Stimulated activated CD8-positive, alpha-beta memory T cell treated with anti-CD3 and anti-CD28 coated beads, Interleukin-12 subunit alpha, Interleukin-12 subunit beta, amount 100 ng/mL, for 4 hours (primary cell): ENCODE measurements around the gene CATSPER3.

Experiments used
- DNase-seq: peaks from one replicate; pipeline ENCODE4 v3.0.0-alpha.2; 2020; ENCODE audit warnings: low read depth

Gene CATSPER3

DNA sequence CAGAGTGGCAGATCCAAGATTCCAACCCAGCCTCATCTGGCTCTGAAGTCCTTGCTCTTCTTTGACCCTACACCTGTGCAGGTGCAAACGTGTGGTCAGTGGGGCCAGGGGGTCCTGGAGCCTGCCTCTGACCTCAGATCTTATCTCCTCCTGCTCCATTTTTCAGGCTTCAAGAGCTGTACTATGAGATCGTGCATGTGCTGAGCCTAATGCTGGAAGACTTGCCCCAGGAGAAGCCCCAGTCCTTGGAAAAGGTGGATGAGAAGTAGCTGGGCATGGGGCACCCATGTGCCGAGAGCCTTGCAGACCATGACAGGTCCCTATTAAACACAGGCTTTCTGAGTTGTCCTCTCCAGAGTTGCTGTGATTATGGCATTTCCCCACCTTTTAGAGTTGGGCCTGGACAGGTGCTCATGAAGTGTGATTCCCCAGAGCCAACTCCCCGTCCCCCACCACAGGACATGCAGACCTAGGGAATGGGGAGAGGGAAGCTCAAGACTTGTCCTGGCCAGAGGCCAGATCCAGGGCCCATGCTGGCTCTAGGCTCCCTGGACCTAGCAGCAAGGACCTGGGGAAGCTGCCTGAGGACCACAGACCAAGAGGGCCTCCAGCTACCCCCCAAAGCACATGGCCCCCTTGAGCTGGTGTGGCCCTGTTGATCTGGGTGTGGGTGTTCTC, 43.8 kb downstream of the CATSPER3 start:
- DNase-seq, result no peak

DNA sequence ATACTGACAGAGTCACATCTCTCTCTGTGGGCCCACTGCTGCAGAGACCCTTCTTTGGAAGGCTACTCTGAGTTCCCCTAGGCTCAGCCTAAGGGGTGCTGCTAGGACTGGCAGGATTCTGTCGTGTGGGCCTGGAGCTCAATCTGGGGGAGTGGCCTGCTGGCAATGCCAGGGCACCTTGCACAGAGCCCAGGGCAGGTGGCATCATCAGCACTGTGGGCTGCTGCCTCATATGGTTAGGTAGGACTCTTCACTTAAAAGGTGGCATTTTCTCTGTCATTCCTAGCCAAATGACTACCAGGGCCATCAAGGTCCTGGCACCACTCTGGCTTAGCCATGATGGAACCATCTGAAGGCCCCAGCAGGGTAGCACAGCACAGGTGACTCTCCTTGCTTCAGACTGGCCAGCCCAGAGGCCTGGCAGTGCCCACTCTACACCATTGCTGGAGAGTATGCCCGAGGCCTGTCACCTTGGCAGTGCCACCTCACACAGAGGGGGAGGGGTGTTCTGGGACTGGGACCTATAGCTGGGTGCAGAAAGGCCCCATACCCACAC, 44.4 kb downstream of the CATSPER3 start:
- DNase-seq, result no peak

DNA sequence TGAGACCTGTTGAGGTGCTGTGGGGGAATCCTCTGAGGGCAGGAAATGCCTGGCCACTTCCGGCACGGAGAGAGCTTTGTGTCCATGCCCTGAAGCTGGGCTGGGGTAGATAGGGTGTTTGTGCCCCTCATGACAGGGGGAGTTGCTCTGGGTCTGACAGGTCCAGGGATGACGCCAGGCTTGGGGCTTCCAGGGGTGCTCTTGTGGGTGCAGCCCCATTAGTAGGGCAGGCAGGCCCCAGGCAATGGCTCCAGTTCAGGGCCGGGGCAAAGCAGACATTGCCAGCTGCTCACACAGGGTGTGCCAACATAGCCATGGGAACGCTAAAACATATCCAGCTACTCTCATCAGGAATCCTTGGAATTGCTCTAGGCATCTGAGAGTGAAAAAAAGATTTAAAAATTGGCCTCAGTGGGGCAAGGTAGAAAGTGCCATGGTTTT, 45.3 kb downstream of the CATSPER3 start:
- DNase-seq, result no peak

DNA sequence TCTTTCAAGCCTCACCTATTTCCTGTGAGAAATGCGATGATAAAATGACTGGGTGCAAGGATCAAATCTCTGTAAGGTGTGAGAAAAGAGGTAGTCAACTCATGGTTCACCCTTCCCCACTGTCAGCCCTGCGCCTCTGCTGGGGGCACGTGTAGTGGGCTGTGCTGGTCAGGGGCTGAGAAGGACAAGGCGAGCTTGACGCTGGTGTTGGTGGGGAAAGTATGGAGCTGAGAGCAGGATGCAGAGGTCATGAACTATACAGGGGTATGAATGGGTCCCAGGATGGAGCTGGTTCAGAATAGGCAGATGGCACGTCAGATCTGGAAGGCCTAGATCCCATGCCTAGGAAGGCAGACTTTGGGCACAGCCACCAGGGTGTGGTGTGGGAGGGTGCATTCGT, 45.7 kb downstream of the CATSPER3 start:
- no peak for DNase-seq

DNA sequence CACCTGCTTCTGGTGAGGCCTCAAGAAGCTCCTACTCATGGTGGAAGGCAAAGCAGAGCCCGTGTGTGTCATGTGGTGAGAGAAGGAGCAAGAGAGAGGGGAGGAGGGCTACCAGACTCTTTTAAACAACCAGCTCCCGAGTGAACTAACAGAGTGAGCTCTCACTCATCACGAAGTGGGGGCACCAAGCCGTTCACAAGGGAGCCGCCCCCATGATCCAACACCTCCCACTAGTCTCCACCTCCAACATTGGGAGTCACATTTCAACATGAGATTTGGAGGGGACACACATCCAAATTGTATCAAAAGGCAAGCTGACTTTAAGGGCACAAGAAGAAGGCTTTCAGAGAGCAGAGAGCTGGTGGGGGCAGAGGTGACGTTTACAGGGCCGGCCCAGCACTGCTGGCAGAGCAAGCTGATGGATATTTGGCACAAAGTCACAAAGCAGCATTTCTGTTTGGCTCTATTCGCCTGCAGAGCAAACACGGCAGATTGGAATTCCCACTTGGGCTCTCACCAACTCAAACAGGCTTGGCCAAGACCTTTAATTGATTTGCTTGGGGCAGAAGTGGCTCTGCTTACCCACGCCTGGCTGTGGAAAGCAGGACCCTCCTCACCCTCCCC, 46.4 kb downstream of the CATSPER3 start:
- no peak for DNase-seq

DNA sequence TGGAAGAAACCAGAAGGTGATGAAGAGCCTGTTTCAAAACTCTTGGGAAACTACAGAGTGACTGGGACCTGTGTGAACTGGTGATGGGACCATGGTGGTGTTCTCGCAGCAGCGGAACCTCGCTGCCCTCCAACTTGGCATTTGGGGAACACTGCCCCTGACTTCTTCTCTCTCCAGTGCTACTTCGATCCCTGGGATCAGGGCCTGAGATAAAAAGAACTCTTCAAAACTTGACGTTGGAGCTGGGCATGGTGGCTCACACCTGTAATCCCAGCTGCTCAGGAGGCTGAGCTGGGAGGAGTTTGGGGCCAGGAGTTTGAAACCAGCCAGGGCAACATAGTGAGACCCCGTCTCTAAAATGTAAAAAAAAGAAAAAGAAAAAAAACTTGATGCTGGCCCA, 48.2 kb downstream of the CATSPER3 start:
- no peak for DNase-seq

DNA sequence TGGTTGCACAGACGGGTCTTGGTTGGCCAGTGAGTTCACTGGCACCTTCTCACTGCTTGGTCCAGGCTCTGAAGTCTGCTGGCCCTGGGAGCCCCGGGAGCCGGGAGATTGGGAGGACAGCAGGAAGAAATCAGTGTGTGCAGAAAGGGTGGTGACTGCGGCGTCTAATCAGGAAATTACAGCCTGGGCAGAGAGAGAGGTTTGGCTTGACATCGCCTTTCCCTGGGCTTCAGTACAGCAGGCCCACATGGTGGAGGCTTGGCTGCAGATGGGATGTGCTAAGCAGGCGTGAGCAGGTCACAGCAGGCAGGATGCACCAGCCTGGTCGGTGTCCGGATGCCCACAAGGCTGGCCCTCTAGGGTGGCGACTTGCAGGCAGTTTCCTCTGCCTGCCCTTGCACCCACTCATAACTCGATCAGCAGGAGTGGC, 49.2 kb downstream of the CATSPER3 start:
- DNase-seq, result no peak

DNA sequence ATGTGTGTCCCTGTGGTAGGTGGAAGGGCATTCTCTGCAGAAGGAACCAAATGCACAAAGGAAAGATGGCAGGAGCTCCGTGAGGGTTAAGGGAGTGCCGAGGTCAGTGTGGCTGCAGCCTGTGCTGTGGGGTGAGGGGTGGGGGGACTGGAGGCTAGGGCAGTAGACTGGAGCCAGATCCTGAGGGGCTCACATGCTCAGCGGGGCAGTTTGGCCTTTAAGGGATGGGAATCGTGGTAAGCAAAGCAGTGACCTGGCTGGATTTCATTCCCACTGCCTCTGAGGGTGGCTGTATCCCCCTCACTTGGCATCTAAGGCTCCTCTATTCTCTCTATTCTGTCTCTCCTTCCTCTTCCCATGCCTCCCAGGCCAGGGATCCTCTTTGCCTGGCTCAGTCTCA, 50.8 kb downstream of the CATSPER3 start:
- DNase-seq, result no peak

DNA sequence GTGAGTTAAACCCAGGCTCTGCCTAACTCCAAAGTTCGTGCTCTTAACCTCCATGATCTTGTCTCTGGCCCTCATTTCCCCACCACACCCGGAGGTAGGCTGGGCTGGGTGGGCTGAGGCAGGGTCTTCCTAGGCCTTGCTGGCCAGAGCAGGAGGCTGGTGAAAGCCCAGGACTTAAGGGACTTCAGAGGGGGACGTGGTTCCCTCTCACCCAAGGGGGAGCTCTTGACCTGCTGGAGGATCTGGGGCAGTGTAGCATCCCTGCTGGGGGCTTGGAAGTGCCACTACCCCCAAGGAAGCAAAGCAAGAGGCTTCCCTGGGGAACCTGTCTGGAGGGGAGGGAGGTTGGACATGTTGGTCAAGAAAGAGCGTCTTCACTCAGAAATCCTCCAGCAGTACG, 51.6 kb downstream of the CATSPER3 start:
- no peak for DNase-seq

DNA sequence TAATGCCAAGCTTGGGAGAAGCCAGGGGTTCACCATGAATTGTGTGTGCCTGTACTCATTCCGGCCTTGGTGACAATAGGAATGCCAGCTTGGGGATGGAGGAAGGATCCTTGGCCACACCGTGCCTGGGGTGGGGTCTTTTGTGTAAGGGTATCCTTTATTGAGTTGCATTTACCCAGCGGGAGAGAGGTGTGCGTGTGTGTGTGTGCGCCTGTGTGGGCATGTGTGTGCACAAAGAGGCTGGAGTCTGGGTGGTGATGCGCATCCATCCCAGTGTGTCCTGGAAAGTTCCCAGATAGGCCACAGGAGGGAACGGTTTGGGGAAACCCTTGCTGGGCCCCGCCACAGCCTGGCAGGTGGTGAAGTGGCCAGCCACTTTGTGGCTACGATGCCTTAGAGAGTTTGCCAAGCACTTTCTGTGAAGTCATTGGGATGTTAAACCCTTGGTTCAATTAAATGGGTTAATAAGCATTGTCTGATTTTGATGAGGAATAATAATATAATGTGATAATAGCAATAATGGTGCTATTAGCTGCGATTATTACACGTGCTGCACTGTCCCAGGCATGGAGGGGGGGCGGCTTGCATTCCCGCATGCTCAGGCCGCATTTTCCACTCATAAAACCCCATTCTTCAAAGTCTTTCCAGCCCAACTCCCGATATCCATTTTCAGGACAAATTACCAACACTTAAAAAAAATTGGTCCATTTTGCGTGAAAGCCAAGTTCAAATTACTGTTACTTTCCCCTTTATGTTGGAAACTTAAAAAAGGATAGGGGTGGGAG, 52.6 kb downstream of the CATSPER3 start:
- no peak for DNase-seq

DNA sequence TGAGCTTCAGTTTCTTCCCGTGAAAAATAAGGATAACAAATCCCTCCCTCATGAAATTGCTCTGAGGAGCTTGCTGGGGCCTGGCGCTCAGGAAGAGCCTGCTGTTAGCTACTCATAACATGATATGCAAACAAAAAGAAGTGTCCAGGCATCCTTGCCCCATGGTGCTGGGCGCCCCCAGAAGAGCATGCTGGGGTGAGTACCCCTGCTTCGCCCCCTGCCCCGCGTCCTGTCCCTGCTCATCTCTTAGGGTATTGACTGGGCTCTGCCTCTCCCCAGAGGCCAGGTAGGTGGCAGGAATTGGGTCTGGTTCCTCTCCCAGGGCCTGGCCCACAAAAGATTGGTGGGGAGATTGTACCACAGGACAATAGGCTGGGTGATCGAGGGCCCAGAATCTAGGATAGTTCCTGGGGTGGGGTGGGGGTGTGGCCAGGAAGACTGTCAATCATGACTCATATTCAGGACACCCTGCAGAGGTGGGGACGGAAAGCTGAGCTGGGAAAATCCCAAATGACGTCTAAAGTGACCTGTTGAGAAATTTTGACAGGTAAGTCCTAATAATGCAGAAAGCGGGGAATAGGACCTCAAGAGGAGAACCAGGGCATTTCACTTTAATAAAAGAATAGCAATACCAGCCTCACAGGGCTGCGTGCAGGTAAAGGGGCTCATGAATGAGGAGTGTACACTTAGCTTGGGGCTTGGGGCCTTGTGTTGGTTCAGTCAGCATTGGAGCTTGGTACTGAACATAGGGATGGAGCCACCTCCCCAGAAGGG, 57.4 kb downstream of the CATSPER3 start:
- DNase-seq, result no peak

DNA sequence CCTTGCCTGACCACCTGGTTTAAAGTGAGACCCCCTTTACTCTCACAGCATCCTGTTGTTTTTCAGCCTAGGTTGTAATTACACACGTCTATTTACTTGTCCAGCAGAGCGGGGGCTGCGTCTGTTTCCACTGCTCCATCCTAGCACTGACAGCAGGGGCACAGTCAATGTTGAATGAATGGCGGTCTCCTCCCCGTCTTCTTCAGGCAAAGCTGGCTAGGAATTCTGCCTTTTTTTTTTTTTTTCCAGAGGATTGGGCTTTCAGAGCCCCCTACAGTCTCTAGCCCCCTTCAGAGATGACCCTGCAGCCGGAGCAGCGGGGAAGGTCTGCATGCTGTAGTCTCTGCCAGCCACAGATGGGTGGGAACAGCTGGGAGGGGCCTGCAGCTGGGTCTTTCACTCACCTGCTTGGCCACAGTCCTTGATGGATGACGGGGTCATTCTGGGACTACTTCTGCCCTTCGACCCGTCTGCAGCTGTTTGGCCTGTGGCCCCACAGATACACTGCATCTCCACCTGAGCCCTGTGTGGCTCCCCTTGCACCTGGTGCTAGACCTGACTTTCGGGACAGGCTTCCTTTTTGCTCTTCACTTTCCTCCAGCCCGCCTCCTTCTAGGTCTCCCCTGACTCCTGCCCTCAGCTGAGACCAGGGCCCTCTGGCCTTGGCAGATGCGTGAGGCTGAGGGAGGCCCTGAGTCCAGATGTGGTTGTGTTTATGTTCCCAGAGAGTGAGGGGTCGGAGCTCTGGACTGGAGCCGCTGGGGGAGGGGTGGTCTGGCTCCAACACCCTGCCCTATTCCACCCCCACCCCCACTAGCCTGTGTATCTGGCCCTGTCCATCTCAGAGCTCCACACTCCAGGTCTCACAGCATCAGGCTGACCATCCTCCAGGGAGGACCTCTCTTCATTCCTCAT, 58.3 kb downstream of the CATSPER3 start:
- no peak for DNase-seq

DNA sequence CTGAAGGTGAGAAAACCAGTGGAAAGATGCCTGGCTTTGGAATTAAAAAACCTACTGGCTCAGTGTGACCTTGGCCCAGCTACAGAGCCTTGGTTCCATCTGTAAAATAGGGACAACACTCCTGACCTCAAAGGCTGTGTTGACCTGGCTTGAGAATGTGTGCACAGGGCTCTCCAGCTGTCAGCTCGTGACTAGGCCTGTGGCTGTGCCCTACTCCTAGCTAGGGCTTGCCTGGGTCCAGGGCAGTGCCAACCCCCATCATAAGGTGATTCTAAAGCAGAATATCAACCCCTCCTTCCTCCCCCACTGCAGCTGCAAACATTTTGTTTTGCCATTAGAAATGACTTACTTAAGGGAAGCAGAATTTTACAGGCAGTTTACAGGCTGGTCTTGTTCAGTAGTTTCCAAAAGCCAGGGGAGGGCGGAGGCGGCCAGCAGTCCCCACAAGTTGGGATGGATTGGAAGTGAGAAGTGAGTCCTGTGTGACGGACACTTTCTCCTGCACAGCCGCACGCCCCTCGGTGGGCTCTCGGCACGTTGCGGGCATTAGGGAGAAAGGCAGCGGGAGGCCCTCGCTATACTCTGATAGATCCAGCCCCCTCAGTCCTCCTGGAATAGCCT, 59.0 kb downstream of the CATSPER3 start:
- no peak for DNase-seq

DNA sequence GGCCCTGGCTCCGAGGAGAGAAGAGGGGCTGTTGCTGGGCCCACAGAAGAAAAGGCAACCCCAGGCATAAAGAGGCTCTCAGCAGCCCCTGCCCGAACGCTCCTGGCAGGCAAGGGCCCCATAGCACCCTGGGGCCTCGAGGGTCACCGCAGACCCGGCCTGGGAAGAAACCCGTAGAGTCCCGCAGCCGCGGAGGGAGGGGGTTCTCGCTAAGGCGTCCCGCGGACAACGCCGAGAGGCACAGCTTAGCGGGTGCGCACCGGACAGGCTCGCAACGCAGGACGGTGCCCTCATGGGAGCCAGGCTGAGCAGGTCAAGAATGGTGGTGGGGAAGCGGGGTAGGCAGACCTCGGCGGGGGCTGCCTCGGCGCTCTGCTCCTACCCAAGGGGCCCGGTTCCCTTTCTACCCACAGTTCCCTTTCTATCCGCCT, 59.6 kb downstream of the CATSPER3 start:
- no peak for DNase-seq

DNA sequence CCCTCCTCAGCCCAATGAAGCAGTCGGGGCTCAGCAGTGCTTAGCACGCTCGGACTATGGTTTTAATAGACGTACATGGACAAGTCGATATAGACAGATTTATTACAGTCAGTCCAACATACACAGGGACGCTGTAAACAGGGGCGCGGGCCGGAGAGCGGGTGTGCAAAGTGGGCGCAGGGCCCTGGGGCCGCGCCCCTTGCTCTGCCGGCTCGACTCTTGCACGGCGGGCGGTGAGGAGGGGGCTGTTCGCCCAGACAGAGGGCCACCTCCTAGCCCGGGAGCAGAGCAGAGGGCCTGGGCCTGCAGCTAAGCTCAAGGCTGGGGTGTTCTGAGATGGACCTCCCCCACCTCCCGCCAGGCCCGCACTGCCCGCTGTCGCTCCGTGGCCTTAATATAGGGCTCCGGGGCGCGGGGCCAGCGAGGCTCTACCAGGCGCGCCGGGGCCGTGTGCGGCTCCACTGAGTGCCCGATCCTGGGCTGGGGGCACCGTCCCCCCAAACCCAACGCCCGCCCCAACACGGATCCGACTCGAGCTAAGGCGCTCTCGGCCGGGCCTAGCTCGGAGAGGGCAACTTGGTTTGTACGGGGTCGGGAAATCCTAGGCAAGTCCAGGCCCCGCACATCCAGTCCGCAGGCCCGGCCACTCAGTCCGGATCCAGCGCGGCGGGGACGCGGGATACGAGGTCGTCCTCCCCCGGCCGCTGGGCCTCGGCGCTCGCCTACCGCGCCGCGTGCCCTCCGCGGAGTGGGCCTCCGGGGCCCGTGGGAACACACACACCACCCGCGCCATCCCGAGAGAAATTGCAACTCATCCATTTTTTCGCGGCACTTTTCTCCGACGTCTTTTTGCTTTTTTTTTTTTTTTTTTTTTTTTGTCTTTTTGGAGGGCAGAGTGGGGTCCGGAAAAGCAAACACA, 60.2 kb downstream of the CATSPER3 start:
- no peak for DNase-seq

DNA sequence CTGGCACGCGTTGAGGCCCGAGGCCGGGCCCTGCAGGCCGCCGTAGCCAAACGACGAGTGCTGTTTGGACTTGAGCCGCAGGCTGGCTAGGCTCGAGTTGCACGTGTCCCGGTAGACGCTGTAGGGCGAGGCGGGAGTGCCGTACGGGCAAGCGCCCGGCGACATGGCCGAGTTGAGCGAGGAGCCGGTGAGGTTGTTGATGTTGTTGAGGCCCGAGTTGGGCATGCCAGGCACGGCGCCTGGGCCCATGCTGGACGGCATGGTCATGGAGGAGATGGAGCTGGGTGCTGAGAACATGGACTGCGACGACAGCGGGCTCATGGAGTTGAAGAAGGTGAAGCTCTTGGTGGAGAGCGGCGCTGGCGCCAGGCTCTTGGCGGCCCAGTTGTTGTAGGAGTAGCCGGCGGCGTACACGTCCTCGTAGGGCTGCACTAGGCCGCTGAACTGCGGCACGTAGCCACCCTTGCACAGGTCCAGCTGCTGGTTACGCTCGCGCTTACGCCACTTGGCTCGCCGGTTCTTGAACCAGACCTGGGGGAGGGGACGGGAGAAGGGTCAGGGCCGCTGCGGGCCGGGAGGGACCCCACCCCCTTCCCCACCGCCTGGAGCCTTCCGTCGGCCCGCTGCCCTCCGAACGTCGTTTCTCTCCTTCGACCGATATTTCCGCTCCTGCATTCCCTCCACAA, 61.2 kb downstream of the CATSPER3 start:
- DNase-seq, result no peak

DNA sequence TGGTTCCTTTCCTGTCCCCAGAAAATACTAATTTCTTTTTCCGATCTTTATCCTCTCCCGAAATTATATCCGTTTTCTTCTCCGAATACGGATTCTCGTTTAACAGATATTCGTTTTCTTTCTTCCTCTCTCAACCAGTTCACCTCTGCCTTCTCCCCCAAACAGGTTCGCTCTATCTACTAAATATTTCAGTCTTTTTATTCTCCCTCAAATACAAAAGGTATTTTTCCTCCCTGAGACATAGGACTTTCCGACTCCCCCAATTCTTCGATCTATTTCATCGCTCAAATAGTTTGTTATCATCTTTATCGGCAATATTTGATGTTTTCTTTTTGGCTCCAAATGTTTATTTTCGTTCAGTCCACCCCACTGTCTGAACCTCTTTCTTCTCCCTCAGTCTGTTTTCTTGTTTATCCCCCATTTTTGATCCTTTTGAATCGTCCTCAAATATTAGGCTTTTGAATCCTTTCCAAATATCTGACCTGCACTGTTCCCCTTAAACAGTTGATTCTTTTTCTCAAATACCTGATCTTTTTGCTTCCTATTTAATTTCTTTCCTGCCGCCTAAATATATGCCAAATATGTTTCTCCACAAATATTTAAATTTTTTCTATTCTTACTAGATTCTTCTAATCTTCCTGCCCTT, 61.9 kb downstream of the CATSPER3 start:
- DNase-seq, result no peak
